ENCODE data around the gene BGN.

GRCh38 chrX:153549807-153550206 is 55.0 kb downstream of the BGN start:
- TF ChIP-seq POLR2A (IDR thresholded peaks at IDR 0.05) (no peak), EP300 (IDR thresholded peaks at IDR 0.05) (no peak), POLR2AphosphoS5 (IDR thresholded peaks at IDR 0.05) (no peak)
- TF ChIP-seq, protein P1, sequence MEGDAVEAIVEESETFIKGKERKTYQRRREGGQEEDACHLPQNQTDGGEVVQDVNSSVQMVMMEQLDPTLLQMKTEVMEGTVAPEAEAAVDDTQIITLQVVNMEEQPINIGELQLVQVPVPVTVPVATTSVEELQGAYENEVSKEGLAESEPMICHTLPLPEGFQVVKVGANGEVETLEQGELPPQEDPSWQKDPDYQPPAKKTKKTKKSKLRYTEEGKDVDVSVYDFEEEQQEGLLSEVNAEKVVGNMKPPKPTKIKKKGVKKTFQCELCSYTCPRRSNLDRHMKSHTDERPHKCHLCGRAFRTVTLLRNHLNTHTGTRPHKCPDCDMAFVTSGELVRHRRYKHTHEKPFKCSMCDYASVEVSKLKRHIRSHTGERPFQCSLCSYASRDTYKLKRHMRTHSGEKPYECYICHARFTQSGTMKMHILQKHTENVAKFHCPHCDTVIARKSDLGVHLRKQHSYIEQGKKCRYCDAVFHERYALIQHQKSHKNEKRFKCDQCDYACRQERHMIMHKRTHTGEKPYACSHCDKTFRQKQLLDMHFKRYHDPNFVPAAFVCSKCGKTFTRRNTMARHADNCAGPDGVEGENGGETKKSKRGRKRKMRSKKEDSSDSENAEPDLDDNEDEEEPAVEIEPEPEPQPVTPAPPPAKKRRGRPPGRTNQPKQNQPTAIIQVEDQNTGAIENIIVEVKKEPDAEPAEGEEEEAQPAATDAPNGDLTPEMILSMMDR (IDR thresholded peaks at IDR 0.05): no peak

Measured in stomach (tissue), 4 donors.